GM19023 (cell line): Measurements from ENCODE around the gene KRT83.

Experiments used
- ATAC-seq: cut with Tn5 transposase; IDR thresholded peaks from one replicate; pipeline ENCODE4 v1.9.1; 2021; ENCODE audit warnings: mild to moderate bottlenecking, moderate library complexity; ENCODE audit not compliant: unreplicated experiment

The KRT83 gene

GRCh38 chr12:52268212-52268611 is 53.0 kb downstream of the KRT83 start:
- no peak for ATAC-seq

- no peak for ATAC-seq
These were observed 53.5 kb downstream of the KRT83 start for GRCh38 chr12:52267699-52268098.

- ATAC-seq = no peak
These were observed 53.9 kb downstream of the KRT83 start for GRCh38 chr12:52267266-52267665.

DNA sequence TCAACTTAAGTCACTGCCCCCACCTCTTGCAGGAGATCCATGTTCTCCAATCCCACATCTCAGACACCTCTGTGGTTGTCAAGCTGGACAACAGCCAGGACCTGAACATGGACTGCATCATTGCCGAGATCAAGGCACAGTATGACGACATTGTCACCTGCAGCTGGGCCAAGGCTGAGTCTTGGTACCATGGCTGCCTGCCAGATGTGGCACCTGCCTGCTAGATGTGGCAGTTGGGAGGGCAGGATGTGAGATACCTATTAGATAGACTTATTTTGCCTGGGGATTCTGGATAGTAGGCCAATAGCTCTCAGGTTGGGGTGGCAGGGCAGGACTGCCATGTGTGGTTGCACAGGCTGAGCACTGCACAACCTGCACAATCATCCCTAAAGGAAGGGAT is 54.7 kb downstream of the KRT83 start:
- no peak for ATAC-seq

- ATAC-seq = no peak
These were observed 56.8 kb downstream of the KRT83 start for GRCh38 chr12:52264435-52264825.
